Loucy (cell line): ENCODE results near the gene KLHL3.

Experiments used
- EZH2phosphoT487 ChIP-seq: fragments of 200-600 bp; IDR thresholded peaks from 2 replicates; pipeline ENCODE4 v1.6.1; 2018; ENCODE audit warnings: antibody characterized with exemption, mild to moderate bottlenecking, moderate library complexity, borderline replicate concordance
- TF ChIP-seq, protein P1 (sequence below): fragments of 200-600 bp; sonication (generic); conservative IDR thresholded peaks from 2 replicates; pipeline ENCODE4 v1.5.1; 2014; ENCODE audit warnings: mild to moderate bottlenecking, antibody characterized with exemption, low read length

DNA sequence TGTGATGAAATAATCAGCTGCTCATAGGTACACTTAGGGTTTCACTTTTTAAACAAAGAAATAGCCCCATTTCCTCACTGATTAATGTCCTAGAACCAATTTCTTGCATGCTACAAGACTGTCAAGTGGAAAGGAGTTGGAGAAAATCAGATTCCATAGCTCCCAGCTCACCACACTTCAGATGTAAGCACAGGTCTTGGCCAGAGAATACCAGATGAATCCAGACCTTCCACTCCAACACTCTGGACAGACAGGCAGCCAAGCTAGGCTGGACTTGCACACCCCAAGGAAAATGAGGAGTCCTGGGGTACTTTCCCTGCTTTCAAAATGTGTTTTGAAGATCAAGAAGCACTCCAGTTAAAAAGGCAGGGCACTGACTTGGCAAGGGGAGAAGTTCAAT lies 68.5 kb downstream of the KLHL3 start:
- TF ChIP-seq, protein P1, sequence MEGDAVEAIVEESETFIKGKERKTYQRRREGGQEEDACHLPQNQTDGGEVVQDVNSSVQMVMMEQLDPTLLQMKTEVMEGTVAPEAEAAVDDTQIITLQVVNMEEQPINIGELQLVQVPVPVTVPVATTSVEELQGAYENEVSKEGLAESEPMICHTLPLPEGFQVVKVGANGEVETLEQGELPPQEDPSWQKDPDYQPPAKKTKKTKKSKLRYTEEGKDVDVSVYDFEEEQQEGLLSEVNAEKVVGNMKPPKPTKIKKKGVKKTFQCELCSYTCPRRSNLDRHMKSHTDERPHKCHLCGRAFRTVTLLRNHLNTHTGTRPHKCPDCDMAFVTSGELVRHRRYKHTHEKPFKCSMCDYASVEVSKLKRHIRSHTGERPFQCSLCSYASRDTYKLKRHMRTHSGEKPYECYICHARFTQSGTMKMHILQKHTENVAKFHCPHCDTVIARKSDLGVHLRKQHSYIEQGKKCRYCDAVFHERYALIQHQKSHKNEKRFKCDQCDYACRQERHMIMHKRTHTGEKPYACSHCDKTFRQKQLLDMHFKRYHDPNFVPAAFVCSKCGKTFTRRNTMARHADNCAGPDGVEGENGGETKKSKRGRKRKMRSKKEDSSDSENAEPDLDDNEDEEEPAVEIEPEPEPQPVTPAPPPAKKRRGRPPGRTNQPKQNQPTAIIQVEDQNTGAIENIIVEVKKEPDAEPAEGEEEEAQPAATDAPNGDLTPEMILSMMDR, result no peak
- TF ChIP-seq EZH2phosphoT487, result no peak
